ENCODE data around the gene MVB12B. TPM values are rescaled to one million over a fixed set of nuclear protein-coding genes. Genes with fewer than 3 reads are reported as not detected.

The MVB12B gene
- total RNA-seq, 1 donor from 2014 or later: 6.7 TPM

DNA sequence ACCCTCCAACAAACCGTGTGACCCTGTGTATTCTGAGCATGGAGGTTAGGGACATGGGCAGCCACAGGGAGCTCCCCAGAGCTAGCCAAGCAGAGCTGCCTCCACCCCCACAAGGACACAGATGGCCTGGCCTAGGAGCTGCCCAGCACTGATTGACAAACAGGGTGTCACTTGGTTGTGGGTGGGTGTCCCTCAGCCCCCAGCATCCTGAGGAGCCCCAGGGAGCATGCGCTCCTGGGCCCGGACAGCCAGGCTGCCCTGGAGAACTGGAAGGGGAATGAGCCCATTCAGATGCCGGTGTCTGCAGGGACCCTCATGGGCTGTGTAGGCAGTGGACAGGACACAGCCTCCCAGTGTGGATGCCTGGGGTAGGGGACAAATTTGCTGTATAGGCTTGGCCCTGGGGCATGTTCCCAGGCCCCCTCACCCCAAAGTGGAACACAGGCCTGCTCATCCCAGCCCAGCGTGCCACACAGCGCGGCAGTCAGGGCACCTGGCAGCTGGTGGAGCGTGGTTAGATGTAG lies 162.3 kb downstream of the MVB12B start:
- no peak for DNase-seq (ENCODE audit: low spot score)

DNA sequence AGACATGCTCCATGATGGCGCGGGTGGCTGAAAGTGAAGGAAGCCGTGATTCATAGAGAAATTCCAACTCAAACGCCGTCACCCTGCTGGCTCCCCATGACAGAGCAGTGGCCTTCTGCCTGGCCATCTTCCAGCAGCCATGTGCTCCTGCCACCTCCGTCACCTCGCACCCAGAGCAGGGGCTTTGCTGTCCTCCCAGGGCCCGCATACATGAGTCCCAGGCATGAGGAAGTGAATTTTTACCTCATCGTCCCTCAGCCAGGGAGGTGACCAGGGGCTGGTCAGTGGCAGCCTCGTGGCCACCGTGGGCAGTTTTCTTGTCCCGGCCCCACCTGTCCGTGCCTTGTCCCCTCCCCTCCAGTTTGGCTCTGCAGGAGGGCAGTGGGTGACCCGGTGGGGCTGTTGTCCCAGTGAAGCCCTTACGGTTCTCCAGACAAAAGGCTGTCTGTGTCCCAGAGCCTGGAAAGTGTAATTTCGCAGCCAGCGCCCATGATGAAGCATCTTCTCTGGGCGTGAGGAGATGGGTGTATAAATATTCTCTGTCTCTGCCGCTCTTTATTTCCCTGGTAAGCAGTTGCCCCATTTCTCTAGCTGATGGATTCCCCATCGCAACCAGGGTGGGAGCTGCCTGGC lies 163.1 kb downstream of the MVB12B start:
- no peak for DNase-seq (ENCODE audit: low spot score)

DNA sequence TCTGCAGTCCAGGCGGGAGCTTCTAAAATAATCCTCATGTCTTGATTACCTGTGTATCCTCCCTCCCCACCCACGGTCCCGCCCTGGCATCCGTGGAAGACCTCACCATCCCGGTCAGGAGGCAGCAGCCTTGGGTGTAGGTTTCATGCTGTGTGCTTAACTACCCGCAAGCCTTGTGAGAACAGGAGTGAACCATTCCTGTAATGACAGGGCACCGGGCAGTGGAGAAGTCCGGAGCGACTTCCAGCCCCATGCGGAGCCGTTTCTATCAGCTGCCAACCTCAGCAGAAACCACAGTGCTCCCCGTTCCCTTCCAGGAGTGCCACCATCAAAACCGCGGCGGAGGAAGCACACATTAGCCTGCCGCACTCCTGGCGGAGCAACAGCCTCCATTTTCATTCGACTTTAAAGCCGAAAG lies 163.6 kb downstream of the MVB12B start:
- DNase-seq (ENCODE audit: low spot score): no peak

DNA sequence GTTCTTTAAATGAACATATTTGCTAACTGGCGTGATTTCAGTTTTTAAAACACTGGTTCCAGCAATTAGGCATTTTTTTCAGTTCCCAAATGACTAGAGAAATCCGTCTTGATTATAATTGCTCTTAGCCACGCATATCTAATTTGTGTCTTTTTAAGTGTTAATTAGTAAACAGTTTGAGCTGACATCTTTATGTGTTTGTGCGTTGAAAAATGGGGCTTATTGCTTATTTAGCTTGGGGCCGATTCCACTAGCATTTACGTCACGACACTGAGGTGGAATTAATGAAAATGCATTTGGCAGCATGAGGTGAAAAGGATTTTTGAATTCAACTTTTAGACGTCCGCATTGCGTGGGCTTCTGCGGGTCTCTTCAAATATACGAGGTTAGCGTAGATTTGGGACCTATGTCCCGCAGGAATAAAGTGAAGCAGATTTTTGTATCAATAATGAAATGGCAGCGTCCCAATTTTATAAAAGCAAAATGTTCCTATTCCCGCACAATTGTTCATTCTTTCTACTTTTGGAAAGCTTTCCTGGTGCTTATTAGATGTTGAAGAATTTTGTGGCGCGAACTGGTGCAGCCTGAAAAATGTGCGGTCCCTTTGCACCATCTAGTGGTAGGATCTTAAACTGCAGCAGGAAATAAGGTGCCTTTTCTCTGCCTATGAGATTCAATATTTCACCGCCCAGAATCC lies 164.4 kb downstream of the MVB12B start:
- DNase-seq (ENCODE audit: low spot score): peak; percentile 71

DNA sequence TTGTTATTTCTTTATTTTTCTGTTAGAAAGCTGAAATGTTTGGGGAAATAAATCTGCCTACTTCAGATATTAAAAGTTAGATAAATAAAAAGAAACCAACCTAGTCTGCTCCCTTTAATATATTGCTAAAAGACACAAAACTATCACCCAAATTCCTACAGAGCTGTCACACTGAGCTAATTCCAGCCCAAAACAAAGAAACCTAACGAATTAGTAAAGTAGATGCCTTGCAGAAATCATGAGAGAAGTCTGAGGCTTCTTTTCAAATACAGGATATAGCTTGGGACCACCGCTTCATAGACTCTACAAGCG lies 164.9 kb downstream of the MVB12B start:
- no peak for DNase-seq (ENCODE audit: low spot score)

DNA sequence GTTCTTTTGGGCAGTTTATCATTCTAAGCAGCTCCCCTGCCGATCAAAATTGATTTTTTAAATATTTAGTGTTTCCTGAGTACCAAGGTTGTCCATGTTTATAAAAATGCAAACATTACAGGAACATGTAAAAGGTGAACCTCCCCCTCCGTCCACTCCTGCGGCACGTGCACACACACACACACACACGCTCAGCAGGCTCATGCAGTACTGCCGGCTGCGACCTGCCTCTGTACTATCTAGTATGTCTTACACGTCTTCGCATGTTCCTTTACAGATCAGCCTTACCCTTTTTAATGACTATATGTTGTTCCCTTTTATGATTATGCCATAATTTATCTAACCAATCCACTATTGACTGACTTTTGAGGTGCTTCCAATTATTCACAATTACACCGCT lies 165.3 kb downstream of the MVB12B start:
- no peak for DNase-seq (ENCODE audit: low spot score)

DNA sequence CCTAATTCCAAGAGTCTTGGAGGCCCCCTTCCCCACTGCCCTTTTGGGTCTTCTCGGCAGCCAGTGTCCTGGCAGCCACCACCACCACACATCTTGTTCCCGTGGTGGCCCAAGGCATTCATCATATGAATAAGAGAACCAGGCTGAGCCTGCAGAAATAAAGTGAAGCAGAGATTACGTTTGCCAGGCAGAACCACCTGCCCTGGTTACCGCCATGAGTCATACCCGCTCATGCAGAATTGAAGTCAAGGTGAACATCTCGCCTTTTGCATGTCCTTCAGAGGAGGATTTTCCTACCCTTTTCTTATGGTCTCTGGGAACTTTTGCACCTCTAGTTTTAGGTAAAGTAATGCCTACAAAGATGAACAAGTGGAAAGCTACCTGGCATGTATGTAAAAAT lies 167.6 kb downstream of the MVB12B start:
- no peak for DNase-seq (ENCODE audit: low spot score)

DNA sequence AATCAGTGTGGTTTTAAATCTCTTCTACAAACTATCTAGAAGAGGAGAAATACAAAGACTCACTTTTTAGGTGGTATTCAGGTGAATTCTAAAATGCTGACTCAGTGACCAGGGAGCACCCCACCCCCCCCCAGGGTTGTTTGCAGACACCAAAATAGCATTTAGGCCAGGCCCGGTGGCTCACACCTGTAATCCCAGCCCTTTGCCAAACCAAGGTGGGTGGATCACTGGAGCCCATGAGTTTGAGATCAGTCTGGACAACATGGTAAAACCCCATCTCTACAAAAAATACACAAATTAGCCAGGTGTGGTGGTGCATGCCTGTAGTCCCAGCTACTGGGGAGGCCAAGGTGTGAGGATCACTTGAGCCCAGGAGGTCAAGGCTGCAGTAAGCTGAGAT lies 168.1 kb downstream of the MVB12B start:
- no peak for DNase-seq (ENCODE audit: low spot score)

DNA sequence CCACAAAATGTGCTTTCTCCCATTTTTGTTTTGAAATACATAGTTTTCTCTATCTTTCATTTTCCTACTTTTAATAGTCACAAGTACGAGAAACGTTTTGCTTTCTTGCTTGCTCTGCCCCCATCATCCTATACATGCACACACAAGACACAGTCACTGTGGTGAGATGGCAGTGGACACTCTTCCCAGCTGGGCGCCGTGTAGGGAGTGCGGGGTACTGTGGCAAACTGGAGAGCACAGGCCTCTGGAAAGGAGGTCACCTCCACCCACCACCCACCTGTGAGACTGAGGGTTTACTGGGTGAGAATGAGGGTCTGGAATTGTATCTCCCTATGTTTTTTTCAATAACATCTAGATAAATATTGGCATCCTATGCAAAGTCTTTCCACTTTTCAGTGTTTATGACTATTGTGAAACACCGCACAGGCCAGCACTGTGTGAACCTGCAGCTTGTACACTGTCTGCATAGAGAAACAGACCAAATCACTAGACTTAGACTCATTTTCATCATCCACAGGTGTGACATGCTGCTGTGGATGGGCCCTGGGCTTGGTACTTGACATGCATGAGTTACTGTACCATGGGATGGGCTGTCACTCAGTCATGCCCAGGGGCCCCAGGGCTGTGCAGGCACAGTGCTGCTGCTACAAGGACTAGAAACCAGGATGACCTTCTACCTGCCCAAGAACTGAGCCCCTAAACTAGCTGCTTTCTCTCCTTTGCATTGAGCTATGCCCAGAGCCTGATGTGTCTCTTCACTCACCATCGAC lies 169.0 kb downstream of the MVB12B start:
- DNase-seq (ENCODE audit: low spot score): no peak

DNA sequence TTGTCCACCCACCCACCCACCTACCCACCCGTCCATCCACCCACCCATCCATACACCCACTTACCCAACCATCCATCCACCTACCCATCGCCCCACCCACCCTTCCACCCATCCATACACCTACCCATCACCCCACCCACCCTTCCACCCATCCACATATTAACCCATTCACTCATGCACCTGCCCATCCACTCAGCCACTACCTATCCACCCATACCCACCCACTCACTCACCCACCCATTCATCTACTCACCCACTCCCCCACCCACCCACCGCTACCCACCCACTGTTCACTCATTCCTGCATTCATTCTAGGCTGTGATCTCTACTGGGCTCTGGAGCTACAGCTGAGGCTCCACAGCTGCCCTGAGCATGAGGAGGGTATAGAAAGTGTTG lies 169.6 kb downstream of the MVB12B start:
- DNase-seq (ENCODE audit: low spot score): no peak

DNA sequence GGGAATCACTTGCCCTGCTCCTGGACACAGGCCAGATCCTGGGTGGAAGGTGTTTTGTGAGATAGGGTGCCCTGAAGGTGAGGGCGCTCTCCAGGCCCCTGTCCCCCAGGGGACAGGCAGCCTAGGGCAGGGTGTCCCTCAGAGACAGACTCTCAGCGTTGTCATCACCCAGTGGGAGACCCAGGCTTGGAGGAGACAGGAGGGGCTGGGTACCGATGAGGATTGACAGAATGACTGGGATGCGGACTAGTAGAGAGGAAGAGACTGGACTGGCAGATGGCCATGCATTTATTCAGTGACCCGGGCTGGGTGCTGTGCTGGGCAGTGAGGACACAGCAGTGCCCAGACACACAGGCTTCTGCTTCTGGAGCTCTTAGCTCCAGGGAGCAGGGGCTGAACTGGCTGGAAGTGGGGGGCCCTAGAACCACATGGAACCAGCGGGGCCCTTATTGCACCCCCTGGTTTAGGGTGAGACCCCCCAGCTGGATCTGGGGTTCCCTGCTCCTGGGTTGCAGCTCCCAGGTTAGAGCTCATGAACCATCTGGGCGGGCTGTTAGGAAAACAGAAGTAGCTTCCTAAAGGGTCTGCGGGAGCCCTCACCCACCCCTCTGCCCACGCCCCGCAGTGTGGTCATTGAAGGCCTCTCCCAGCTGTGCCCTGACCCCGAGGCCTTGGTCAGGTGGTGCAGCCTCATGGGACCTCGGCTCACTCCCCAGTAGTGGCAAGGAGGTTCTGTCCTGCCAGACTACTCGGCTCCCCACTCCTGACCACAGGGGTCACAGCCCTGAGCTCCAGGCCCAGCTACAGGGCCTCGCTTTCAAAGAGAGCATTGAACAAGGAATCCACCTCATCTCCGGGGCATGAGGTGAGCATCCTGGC lies 170.4 kb downstream of the MVB12B start:
- DNase-seq (ENCODE audit: low spot score): no peak

DNA sequence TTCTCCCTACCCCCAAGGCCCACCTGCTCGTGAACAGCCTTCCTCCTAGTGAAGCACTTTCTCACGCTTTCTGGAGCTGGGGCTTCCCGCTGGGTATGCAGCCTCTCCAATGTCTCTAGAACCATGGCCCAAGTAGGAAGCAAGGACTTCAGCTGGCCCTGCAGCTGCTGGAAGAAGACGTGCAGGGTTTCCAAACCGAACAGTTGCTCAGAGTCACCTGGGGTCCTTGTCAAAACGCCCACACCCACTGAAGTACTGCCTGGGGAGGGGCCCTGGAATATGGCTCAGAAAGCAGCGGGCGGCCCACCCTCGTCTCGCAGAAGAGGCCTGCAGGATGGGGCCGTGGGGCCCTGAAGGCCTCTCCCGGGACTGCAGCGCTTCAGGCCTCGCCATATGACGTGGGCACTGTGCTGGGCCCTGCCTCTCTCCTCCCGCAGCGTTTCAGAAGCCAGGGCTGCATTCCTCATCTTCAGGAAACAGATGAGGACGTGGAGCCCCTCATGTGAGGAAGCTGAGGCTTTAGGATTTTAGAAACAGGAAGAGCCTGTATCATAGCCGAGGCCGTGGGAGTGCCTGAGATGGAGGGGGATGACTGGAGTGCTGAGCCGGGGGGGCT lies 171.1 kb downstream of the MVB12B start:
- DNase-seq (ENCODE audit: low spot score): peak; percentile 66

DNA sequence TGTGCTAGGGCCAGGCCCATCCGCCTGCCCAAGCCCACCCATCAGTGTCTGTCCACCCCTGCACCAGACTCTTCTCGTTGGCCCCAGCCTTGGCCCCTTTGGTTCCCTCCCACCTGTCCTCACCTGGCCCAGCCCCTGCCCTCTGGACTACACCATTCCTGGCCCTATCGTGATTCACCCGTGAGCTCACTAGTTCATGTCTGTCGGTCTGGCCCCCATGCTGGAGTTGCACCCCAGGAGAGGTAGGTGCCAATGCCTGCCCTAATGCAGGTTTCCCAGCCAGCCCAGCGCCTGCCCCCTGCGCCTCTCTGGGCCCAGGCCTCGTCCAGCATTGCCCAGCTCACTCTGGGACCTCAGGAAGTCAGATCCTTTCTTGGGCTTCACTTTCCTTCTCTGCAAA lies 171.7 kb downstream of the MVB12B start:
- DNase-seq (ENCODE audit: low spot score): no peak

DNA sequence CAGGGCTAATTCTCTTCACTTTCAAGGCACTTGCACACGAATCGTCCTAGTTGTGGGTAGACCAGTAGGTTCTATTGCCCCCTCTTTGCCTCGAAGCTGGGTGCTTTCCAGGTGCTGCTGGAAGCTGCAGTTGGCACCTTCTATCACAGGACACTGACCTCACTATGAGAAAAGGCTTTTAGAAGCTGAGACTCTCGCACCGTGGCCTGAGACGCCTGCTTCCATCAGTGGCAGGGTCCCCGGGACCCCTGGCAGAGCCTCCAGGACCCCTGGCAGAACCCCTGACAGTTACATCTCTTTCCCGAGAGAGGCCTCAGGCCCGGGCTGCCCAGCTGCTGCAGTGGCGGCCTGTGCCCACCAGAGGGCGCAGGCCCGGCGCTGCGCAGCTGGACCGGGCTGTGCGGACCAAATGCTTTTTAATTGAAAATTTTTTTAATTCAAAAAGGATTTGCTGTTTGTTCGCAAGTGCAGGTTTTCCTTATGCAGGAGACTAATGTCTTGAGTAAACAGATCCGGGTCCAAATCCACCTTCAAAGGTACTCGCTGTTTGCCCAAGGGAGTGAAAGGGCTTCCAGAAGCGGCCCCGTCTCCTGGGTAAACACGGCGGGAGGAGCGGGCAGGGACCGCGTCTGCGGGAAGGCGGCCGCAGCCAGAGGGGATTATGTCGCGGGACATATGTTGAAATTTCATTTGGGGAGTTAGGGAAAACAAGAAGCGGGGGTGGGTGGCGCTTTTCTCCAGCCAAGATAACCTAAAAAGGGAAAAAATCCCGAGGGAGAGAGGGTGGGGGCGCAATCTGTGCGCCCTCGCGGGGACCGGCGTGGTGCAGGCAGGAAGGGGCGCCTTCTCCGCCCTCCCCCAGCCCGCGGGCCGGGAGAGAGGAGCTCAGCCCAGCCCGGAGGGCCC lies 172.6 kb downstream of the MVB12B start:
- peak; percentile 60 for DNase-seq (ENCODE audit: low spot score)

DNA sequence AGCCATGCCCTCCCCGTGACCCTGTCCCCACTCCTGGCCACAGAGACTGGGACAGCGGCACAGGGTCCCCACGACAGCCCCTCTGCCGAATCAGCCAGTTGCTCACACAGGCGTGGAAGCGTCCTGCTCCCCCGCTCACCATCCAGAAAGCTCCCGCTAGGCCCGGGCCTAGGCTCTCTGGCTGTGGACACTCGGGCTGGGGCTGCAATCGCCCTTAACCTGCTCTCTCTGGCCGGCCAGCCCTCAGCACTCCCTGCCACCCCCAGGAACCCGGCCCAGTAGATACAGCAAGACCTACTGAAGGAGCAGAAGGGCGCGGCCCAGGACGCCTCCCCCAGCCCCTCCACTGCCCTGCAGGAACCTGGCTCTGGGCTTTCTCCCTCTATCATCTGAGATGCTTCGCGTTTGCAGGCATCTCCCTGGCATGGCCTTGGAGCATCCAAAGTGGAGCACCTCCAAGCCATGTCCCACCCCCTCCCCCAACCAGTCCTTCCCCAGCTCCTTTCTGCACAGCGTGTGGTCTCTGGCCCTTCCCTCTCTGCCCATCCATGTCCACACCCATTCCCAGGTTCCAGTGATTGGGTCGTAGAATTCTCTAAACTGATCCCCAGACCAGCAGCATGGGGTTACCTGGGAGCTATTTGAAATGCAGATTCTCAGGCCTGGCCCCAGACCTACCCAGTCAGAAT lies 173.4 kb downstream of the MVB12B start:
- no peak for DNase-seq (ENCODE audit: low spot score)

DNA sequence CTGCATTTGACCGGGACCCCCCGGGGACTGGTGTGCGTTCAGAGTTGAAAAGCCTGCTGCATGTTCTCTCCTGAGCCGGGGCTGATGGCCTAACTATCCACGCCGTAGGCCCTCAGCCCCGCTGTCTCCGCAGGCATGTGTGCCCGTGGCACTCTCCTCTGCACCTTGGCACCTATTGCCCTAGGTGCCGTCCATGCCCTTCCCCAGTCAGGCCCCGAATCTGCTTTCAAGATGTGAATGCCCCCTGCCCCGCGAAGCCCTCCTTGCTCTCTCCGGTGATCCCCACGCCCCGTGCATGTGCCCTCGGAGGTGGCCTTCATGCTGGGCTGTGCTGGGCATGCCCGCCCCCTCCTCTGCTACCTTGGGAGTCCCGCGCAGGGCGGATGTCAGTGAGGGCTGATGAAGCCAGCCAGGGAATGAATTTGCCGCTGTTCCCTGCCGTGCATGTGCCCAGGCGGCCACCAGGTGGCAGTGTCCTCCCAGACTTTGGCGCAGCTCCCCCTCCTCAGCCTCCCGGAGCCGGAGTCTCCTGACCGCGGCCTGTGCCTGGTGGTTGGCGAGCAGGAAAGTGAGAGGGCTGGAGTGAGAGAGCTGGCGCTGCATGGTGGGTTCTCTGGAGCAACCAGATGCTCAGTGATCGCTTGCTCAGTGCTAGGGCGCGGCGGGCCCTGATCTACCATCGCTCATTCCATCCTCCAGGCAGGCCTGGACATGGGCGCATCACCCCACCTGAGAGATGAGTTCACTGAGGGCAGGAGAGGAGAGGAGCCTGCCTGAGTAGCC lies 174.2 kb downstream of the MVB12B start:
- peak; percentile 84 for DNase-seq (ENCODE audit: low spot score)

DNA sequence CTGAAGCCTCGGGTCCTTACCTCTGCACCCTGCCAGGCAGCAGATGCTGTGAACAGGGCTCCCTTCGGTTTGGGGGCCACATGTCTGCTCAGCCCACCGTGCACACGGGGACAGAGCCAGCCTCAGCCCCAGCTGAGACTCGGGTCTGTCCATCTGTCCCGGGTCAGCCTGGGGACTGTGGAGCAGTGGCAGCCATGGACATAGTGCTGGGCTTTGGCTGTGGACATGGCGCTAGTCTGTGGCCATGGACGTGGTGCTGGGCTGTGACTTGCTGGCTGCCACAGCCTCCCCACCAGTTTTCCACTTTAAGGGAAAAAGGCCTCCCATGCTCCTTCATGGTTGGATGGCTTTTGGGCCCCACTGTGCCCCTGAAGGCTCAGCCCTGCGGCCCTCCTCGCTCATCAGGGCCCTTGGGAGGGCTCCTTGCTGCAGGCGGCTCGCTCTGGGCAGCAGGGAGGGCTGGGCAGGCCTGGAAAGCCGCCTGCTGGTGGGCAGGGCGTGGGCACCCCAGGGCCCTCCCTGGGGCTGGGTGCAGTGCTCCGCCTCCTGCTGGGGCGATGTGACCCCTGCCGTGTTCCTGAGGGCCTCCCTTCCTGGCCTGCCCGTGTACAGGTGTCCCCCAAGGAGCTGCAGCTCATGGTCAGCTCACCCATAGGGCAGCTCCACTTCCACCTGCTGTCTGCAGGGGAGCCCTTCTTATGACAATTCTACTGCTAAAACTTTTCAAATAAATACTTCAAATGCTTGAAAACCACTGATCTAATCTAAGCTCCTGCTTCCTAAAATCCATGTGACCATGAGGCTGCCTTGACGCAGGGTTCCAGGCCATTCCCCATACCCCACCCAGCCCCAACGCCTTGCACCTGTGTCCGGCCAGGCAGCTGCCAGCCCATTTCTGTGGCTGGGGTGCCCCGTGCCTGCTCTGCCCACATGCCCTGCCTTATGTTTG lies 175.0 kb downstream of the MVB12B start:
- no peak for DNase-seq (ENCODE audit: low spot score)
